HepG2 (cell line): Measurements from ENCODE around the gene CAMTA1. TPM values are rescaled to one million over a fixed set of nuclear protein-coding genes. Genes with fewer than 3 reads are reported as not detected.

ENCODE experiments used
- ATAC-seq: fragments of 200-7000 bp; cut with Tn5 transposase; 3 replicates; pipeline ENCODE4 v1.9.1; 2020; ENCODE audit warnings: mild to moderate bottlenecking, moderate library complexity
- BruUV-seq: library from RNA; stranded (reverse); fragments of 400-500 nt; replicated peaks from 2 replicates; lab custom pipeline; 2021; lab: Mats Ljungman, UMichigan
- CTCF ChIA-PET: fragments of 300-600 bp; formaldehyde crosslinking; extraction: SDS; loops from one replicate; lab custom pipeline; 2021; ENCODE audit warnings: low total read pairs, inconsistent platforms, low intra/inter-chr PET ratio; lab: Yijun Ruan, JAX
- POLR2A ChIA-PET: fragments of 350-600 bp; sonication (Branson Sonifier 250); formaldehyde crosslinking; loops from one replicate; lab custom pipeline; 2020; ENCODE audit warnings: antibody characterized with exemption, inconsistent platforms; lab: Yijun Ruan, JAX
- DNase-seq: peaks from one replicate; pipeline ENCODE4 v3.0.0-alpha.2; 2015; ENCODE audit warnings: low spot score
- FAIRE-seq: peaks from 3 replicates; lab custom pipeline; 2011; peaks lifted over from hg19 to GRCh38; lab: Jason Lieb, UNC
- H2AFZ ChIP-seq: one replicate; pipeline ENCODE4 v1.6.1; 2011; ENCODE audit warnings: low read length, inconsistent platforms
- H3K27ac ChIP-seq: fragments of 300-600 bp; 3 replicates; pipeline ENCODE4 v1.8.0; 2011; ENCODE audit warnings: mixed run types, mild to moderate bottlenecking, mixed read lengths, low read length, inconsistent platforms; ENCODE audit not compliant: insufficient read depth; ENCODE audit errors: extremely low read length
- H3K27me3 ChIP-seq, 2 experiments: fragments of 200-600 bp in 1 of 2; 2 replicates in 1 of 2; 3 replicates in 1 of 2; pipeline versions ENCODE4 v1.6.0 to v1.8.0; 2011; ENCODE audit warnings: low read length in 2 of 2, mild to moderate bottlenecking in 2 of 2, moderate library complexity in 2 of 2, inconsistent platforms in 1 of 2; ENCODE audit not compliant: insufficient read depth in 2 of 2, control insufficient read depth in 1 of 2
- H3K36me3 ChIP-seq, 2 experiments: fragments of 200-600 bp in 1 of 2; replicated peaks in 1 of 2; 2 replicates in 1 of 2; 3 replicates in 1 of 2; pipeline versions ENCODE4 v1.5.1 to v1.8.0; 2011; ENCODE audit warnings: low read length in 2 of 2, inconsistent platforms in 1 of 2; ENCODE audit not compliant: insufficient read depth in 2 of 2, control insufficient read depth in 1 of 2
- H3K4me1 ChIP-seq: 2 replicates; pipeline ENCODE4 v1.5.1; 2012; ENCODE audit warnings: low read length, inconsistent platforms; ENCODE audit not compliant: insufficient read depth
- H3K4me2 ChIP-seq: 2 replicates; pipeline ENCODE4 v1.6.0; 2011; ENCODE audit warnings: low read depth, low read length, inconsistent platforms
- H3K4me3 ChIP-seq, 3 experiments: fragments of 200-600 bp in 1 of 3; sonication (generic), shearing (Covaris generic) in 1 of 3; replicated peaks in 1 of 3; 2 replicates each; pipeline ENCODE4 v1.5.1; 2011 to 2016; ENCODE audit warnings: low read length in 3 of 3, inconsistent platforms in 2 of 3, low read depth in 2 of 3, mild to moderate bottlenecking in 2 of 3, control low read depth in 1 of 3, mixed read lengths in 1 of 3; ENCODE audit not compliant: insufficient read depth in 1 of 3
- H3K79me2 ChIP-seq: one replicate; pipeline ENCODE4 v1.6.1; 2011; ENCODE audit warnings: low read length, inconsistent platforms; ENCODE audit not compliant: insufficient read depth
- H3K9ac ChIP-seq: 2 replicates; pipeline ENCODE4 v1.6.0; 2011; ENCODE audit warnings: mild to moderate bottlenecking, low read depth, low read length, inconsistent platforms; ENCODE audit not compliant: insufficient read depth
- H3K9me3 ChIP-seq: 2 replicates; pipeline ENCODE4 v1.5.1; 2012; ENCODE audit warnings: mild to moderate bottlenecking, low read length
- H4K20me1 ChIP-seq: 2 replicates; pipeline ENCODE4 v1.6.0; 2011; ENCODE audit warnings: inconsistent platforms, mild to moderate bottlenecking, low read length, moderate library complexity; ENCODE audit not compliant: insufficient read depth
- FOXK2 ChIP-seq: fragments of 450-650 bp; IDR thresholded peaks from 2 replicates; pipeline ENCODE4 v1.6.1; 2016
- MZF1 ChIP-seq: sonication (generic); formaldehyde crosslinking; IDR thresholded peaks from 2 replicates; pipeline ENCODE4 v1.8.1; 2023; ENCODE audit warnings: mild to moderate bottlenecking, missing genetic modification reagents, borderline replicate concordance
- TFE3 ChIP-seq: IDR thresholded peaks from 2 replicates; pipeline ENCODE4 v1.6.1; 2016
- TP53 ChIP-seq: sonication (generic); formaldehyde crosslinking; conservative IDR thresholded peaks from 2 replicates; pipeline ENCODE4 v1.4.0; 2020; ENCODE audit warnings: missing genetic modification reagents
- ZNF333 ChIP-seq: sonication (generic); formaldehyde crosslinking; IDR thresholded peaks from 2 replicates; pipeline ENCODE4 v1.4.0; 2020; ENCODE audit warnings: mild to moderate bottlenecking, missing genetic modification reagents, borderline replicate concordance
- ZNF740 ChIP-seq: sonication (generic); formaldehyde crosslinking; IDR thresholded peaks from 2 replicates; pipeline ENCODE4 v1.4.0; 2020; ENCODE audit warnings: missing genetic modification reagents
- WGBS: methylation state at CpG from one replicate; pipeline ENCODE4 v1.1.6; 2017; ENCODE audit warnings: low lambda C conversion rate; 5-methylcytosine and 5-hydroxymethylcytosine counted together
- in situ Hi-C: cut with HindIII; loops from 2 replicates; pipeline ENCODE4 v1.10.0; 2017; ENCODE audit warnings: low pct_unique_long_range_greater_than_20kb; ENCODE audit not compliant: extremely low pct_ligation_motif_present
- intact Hi-C: fragments of 100-400 bp; cut with micrococcal nuclease; formaldehyde crosslinking; loops from one replicate; pipeline ENCODE4 v1.10.0; 2022; ENCODE audit not compliant: unreplicated experiment
- polyA plus RNA-seq, 8 experiments: library from polyadenylated mRNA; depleted of rRNA in 3 of 8; stranded (reverse) in 7 of 8; unstranded in 1 of 8; fragments of >200 nt; fragmentation: Illumina TruSeq in 4 of 8; extraction: Trizol in 4 of 8; gene quantifications; 2 replicates each; pipeline versions ENCODE4 v1.2.1 to v1.2.3, GENCODE V29; 2011 to 2016; ENCODE audit warnings: low read depth in 4 of 8, missing spikeins in 1 of 8, mixed read lengths in 1 of 8; ENCODE audit not compliant: insufficient read depth in 1 of 8
- total RNA-seq, 5 experiments: library from RNA; depleted of rRNA; stranded (reverse); fragments of >200 nt; fragmentation: Illumina TruSeq; extraction: Trizol; gene quantifications; 2 replicates each; pipeline ENCODE4 v1.2.3, GENCODE V29; 2016; ENCODE audit warnings: low read depth in 1 of 5

The CAMTA1 gene
- total and polyA plus RNA-seq, 2 of the 13 experiments (the other 11 are each of a cell fraction or from before 2014, with no cell fraction given) = 25.0 to 36.4 TPM

- H3K4me2 ChIP-seq = no peak overlapping the region
- H3K9ac ChIP-seq = no peak overlapping the region
- no peaks in the 10 kb centered on the region for H3K36me3 ChIP-seq
- TF ChIP-seq TFE3 (CRISPR knock-in tag) (no peak), FOXK2 (no peak), ZNF740 (CRISPR knock-in tag) (no peak), ZNF333 (no peak), TP53 (CRISPR knock-in tag) (no peak), MZF1 (CRISPR knock-in tag) (no peak)
- no peak for FAIRE-seq
- POLR2A ChIA-PET = interaction anchor here (1.3 to 1.4 kb wide), 2 partner anchors 12 to 35 kb away, joined by 4 to 6 read pairs; no protein-coding TSS in a partner anchor
- WGBS = 85% methylated on average over 4 of the region's 4 CpGs
- H3K4me3 ChIP-seq = no peak overlapping the region
- no peaks in the 10 kb centered on the region for H4K20me1 ChIP-seq
- CTCF ChIA-PET = no interaction called here
- no peak overlapping the region for H3K27ac ChIP-seq
- no peaks in the 10 kb centered on the region for H3K9me3 ChIP-seq
- peaks cover 23% of the 10 kb centered on the region for H3K4me1 ChIP-seq
- no peak overlapping the region for H2AFZ ChIP-seq
- H3K27me3 ChIP-seq = no peaks in the 10 kb centered on the region
- no peak for DNase-seq
- intact Hi-C loops = no loop called here
- in situ Hi-C loops = loop anchor here (5.0 kb wide), 1 partner anchor 44 kb away; no protein-coding TSS in a partner anchor
- no TSS peak for BruUV-seq
- no peaks in the 10 kb centered on the region for H3K79me2 ChIP-seq
- no peak for ATAC-seq
These were observed 931.3 kb downstream of the CAMTA1 start for GRCh38 chr1:7716506-7716905.
